IPS-NIHi11 (cell line): Measurements from ENCODE around the gene SENP2.
"Not testable (repeated sequence)": the region's sequence is repeated elsewhere in the genome, so short reads cannot be mapped to it uniquely, and the experiment has no call there.

Source experiments
- DNase-seq: peaks from one replicate; pipeline ENCODE4 v3.0.0; 2012; ENCODE audit warnings: mixed read lengths, low spot score

Gene SENP2

GRCh38 chr3:185586686-185587039, 568 bp downstream of the SENP2 start:
- DNase-seq = no peak

- DNase-seq = no peak
These were observed 8.0 kb downstream of the SENP2 start for GRCh38 chr3:185594073-185594472.

- DNase-seq = no peak
These were observed 9.4 kb downstream of the SENP2 start for GRCh38 chr3:185595526-185595925.

DNA sequence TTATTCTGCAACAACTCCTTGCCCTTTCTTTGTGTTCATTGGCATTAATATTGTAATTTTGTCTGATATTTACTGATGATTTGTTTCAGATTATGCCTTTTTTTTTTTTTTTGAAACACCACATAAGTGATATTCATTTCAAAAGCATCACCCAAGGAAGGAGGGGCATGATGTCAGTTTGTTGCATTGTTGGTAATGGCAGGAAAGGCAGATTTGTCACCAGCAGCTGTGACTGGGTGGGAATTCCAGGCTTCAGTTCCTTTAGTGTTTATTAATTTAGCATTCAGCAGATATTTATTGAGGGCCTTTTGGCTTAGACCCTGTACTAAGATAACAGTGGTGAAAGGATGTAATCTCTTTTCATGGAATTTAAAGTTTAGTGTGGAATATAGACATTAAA, 19.5 kb downstream of the SENP2 start:
- DNase-seq = no peak

DNA sequence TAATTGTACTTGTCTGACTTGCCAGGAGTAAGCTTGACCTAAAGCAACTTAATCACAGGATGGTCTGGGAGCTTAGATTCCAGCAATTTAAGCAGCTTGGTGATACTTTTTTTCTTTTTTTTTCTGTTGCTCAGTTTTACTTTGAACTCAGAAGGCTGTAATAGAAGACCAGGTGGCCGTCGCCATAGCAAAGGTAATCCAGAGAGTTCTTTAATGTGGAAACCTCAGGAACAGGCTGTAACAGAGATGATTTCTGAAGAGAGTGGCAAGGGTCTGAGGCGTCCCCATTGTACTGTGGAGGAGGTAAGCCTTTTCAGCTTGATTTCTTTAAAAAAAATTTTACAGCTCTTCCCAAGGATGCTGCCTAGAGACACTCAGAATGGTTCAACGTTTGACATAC, 20.1 kb downstream of the SENP2 start:
- no peak for DNase-seq

DNA sequence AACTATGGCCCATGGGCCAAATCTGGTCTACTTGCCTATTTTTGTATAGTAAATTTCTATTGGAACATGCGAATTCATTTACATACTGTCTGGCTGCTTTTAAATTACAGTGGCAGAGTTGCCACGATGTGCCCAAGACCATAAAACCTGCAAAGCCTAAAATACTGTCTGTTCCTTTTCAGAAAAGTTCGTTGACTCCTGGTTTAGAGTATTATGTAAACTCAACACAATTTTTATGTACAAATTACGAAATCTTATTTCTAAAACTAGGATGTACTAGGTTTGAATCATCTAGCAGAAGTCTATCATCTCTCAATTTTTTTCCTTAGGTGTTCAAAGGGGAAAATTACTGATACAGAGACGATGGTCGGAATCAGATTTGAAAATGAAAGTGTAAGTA, 26.9 kb downstream of the SENP2 start:
- no peak for DNase-seq

DNA sequence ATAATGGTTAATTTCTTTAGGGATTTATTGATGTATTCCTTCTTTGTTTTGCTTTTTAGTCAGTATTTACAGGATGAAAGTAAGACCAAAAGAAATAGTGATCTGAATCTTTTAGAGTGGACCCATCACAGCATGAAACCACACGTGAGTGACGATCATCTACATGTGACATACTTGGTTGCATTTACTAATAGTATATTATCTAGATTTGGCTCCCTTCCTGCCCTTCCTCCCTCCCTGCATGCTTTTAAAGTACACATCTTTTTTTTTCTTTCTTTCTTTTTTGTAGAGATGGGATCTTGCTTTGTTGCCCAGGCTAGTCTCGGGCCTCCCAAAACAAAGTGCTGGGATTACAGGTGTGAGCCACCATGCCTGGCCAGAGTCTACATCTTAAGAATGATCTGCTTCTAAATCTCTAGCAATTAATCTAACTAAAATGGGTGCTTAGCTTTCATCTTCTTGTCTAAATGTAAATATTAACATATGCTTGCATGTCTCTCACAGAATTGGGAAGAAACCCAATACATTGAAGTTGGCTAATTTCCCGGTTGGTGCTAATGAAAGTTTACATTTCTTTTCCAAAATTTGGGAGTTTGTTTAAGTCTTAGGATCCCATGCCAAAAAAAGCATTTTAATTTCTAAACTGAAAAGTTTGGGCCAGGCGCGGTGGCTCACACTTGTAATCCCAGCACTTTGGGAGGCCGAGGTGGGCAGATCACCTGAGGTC, 38.0 kb downstream of the SENP2 start:
- DNase-seq = no peak

DNA sequence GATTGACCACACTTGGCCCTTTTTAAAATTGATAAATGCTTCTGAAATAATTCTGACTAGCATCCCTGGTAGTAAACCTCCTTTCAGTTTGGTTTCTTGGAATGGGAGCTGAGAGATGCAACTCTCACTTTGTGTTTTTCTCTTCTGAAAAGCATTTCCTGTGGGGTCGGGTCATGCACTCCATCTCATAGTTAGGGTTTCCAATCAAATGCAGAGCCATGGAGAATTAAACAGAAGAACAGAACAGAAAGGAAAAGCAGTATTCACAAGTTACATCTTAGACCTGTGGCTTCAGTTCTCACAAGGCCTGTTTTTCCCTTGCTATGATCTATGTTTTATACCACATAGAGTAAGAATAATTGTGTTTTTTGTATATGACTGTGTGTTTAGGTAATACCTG, 39.7 kb downstream of the SENP2 start:
- no peak for DNase-seq

DNA sequence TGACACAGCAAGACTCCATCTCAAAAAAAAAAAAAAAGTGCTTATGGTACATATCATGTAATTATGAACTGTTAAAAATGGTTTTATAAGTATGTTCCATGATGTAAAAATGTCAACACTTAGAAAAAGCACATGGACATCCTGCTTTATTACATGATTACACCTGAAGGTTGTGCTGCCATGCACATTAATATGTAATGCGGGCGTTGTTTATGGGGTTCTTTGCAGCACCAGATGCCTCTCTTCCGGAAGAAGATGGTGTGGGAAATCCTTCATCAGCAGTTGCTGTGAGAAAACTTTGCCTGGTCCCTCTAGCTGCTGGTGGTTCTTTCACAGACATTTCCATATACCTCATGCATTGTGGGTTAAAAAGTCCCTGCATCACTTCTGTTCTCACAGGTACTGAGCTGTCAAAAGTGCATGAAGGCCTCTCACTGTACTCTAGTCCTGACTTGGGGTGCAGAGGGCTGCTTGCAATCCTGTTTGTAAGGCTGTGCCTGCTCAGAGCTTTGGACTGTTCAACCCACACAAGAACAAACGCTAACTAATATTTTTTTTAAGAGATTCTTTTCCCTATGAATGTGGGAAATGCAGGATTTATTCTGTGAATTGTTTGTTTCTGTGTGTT, 43.6 kb downstream of the SENP2 start:
- DNase-seq = no peak

DNA sequence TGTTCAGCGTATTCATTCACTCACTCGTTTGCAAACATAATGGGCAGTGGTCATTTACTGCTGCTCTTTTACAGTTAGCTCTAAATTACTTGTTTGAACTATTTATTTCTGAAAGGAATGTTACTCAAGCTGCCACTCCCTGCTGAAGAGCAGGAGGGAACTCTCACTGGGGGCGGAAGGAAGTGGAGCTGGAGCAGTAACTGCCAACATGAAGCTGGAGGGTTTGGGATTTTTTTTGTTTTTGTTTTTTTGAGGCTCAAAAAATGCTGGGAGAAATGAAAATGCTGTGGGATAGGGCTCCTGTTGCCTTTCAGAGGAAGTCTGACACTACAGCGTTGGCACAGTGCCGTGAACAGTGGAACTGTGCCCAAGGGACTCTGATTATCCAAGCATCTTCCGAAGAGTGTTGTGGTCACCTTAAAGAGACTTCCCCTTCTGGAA, 44.1 kb downstream of the SENP2 start:
- DNase-seq = no peak

DNA sequence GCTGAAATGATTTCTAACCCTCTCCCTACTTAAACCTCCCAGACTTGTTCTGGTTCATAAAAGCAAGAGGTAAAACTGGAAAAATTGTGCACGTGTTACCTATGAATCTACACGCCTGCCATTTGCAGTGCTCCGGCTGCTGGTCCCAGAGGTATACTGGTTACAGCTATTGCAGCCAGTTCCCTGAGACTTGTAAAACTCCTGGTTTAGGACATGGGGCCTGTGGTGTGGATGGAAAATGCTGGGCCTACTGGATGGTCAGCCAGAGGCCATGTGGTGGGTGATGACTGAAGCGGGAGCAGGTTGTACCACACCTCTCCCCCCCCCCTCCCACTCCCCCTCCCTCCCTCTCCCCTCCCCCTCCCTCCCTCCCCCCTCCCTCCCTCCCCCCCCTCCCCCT, 45.0 kb downstream of the SENP2 start:
- no peak for DNase-seq

- no peak for DNase-seq
These were observed 45.6 kb downstream of the SENP2 start for GRCh38 chr3:185631508-185632206.

GRCh38 chr3:185632996-185633395, 46.9 kb downstream of the SENP2 start:
- no peak for DNase-seq

- DNase-seq = no peak
These were observed 51.3 kb downstream of the SENP2 start for GRCh38 chr3:185637388-185637787.

GRCh38 chr3:185638651-185639050, 52.6 kb downstream of the SENP2 start:
- DNase-seq = not testable (repeated sequence)

- DNase-seq = no peak
These were observed 53.6 kb downstream of the SENP2 start for GRCh38 chr3:185639632-185640206.

DNA sequence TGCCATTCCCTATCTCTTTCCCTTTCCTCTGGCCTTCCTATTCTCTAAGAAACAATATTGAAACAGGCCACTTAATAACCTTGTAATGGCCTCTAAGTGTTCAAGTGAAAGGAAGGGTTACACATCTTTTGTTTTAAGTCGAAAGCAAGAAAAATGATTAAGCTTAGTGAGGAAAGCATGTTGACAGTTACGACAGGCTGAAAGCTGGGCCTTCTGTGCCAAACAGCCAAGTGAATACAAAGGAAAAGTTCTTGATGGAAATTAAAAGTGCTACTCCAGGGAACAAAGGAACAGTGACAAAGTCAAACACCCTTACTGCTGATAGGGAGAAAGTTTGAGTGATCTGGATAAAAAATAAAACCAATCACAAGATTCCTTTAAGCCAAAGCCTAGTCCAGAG, 54.2 kb downstream of the SENP2 start:
- DNase-seq = no peak

- not testable (repeated sequence) for DNase-seq
These were observed 59.1 kb downstream of the SENP2 start for GRCh38 chr3:185645191-185645590.

DNA sequence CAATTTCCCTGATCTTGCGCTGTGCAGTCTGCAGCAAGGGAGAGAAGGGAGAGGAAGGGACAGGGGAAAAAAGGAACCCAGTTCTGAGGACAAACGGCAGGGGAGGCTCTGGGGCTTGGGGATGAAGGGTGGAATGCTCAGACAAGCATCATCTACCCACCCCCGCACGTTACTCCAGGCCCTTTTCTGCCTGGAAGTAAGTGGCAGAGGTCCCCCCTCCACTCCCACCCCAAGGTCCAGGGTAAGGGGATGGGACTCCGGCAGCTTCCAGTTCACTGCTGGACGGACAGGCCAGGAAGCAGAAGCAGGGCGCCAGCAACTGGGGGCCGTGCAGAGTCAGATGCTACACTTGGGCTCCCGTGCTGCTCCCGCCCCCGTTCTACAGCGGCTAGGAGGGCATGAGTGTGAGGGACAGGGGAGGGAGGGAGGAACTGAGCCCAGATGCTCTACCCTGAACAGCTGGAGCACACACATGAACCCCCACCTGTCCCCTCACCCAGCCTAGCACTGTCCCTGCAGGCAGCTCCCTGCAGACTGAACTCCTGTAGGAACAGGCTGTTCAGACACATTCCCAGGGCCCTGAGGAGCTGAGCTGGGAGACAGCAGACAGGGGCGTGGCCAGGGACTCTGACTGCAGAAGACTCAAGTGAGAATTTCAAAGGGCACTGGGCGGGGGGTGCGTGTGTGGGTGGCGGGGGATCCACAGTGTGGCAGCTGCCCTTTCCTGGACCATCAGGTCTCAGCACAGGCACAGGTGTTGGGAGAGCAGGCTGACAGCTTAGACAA, 59.7 kb downstream of the SENP2 start:
- DNase-seq = peak; percentile 55

DNA sequence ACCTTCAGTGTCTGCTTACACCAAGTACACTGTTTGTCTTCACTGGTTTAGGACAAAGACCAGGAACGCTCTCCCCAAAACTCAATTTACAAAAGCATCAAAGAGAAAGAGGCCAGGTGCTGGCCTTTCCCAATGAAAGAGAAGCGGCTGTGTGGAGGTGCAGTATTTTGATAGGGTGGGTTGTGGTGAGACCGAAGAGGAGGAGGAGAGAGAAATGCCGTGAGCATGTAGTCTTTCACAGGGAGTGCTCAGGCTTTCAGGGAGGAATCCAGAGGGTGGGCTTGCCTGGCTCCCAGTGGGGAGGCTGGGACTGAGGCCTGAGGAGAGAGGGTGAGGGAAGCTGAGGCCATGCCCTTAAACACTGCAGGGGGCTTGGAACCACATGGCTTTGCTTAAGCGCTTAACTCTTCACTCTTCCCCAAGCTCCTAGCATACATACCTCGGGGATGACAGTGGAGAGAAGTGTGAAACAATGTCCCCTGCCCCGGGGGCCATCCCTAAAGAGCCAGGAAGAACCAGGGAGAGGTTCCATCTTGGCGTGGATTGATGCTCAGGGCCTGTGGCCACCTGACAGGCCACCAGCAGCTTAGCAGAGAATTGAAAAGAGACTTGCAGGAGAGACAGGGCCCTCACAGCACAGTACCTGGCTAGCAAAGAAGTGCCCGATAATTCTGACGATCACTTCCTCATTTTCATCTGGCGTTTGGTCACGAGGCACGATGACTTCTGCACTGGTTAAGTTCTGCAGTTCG, 60.5 kb downstream of the SENP2 start:
- no peak for DNase-seq

DNA sequence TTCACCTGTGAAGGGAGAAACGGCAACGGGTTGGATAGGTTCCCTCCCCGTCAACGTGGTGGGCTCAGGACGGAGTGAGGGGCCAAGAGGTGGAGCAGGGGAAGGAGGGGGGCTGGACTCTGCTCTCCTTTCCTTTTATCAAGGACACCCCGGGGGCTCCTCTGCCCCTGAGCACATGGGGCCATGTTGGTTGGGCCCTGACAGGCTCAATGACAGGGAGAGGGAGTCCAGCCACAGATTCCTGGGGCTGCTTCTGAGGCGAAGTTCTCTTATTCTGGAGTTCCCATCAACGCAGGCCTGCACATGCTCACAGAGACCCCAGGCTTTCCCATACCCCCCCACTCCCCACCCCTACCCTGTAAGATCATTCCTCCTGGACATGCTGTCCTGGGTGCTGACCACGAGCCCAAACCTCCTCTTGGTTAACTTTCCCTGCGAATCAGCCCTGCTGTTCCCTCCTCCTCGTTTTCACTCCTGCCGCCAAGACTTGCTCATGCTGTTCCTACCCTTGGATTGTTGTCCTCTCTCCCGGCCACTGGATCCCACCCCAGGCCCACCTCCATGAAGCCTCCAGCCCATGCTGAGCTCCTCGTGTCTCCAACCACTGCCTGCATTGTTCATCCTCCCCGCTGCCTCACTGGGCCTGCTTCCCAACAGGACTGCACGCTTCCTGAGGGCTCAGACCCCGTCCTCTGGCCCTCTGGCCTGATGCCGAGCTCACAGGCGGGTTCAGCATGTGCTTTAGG, 61.2 kb downstream of the SENP2 start:
- no peak for DNase-seq
